Measurements from ENCODE around the gene SLC5A10.
"Not testable (repeated sequence)": the region's sequence is repeated elsewhere in the genome, so short reads cannot be mapped to it uniquely, and the experiment has no call there.

DNA sequence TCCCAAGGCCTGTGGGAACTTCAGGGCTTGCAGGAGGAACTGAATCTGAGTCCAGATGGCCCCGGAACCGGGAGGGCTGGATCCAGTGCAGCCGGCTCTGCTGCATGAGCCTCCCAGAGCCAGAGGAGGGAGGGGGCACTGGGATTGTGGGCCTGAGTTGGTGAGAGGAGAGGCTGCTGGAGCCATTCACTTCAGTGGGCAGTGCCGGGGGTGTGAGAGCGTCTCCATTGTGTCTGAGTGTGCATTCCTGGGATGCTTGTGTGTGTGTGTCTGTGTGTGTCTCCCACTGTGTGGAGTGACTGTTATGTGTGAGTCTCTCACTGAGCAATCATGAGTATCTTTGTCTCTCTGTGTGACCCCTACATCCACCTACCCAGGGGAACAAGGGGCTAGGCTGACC is 77.8 kb downstream of the SLC5A10 start:
- TF ChIP-seq, protein P1, sequence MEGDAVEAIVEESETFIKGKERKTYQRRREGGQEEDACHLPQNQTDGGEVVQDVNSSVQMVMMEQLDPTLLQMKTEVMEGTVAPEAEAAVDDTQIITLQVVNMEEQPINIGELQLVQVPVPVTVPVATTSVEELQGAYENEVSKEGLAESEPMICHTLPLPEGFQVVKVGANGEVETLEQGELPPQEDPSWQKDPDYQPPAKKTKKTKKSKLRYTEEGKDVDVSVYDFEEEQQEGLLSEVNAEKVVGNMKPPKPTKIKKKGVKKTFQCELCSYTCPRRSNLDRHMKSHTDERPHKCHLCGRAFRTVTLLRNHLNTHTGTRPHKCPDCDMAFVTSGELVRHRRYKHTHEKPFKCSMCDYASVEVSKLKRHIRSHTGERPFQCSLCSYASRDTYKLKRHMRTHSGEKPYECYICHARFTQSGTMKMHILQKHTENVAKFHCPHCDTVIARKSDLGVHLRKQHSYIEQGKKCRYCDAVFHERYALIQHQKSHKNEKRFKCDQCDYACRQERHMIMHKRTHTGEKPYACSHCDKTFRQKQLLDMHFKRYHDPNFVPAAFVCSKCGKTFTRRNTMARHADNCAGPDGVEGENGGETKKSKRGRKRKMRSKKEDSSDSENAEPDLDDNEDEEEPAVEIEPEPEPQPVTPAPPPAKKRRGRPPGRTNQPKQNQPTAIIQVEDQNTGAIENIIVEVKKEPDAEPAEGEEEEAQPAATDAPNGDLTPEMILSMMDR (IDR thresholded peaks at IDR 0.05), result not testable (repeated sequence)
- not testable (repeated sequence) for TF ChIP-seq POLR2AphosphoS5, EP300 (IDR thresholded peaks at IDR 0.05)

All from esophagus muscularis mucosa (tissue), 4 donors.